Dermis microvascular lymphatic vessel endothelial cell (primary cell): ENCODE results near the gene NUTM2F. TPM values are rescaled to one million over a fixed set of nuclear protein-coding genes. Genes with fewer than 3 reads are reported as not detected.
"Not testable (repeated sequence)": the region's sequence is repeated elsewhere in the genome, so short reads cannot be mapped to it uniquely, and the experiment has no call there.

Experiments used
- DNase-seq, 2 donors: peaks; one replicate each; pipeline versions ENCODE4 v3.0.0 to v3.0.0-alpha.2; 2010; ENCODE audit warnings: low read depth in 2 of 2
- total RNA-seq: library from RNA; depleted of rRNA; stranded (reverse); fragments of >200 nt; gene quantifications from 2 replicates; pipeline ENCODE4 v1.2.1, GENCODE V29; 2014

The NUTM2F gene
- not detected in 2 replicates for total RNA-seq

- DNase-seq = not testable (repeated sequence)
Measured at GRCh38 chr9:94328544-94328943, at the start of gene NUTM2F. NUTM2F (minus strand) TSS chr9:94328644; CDS start chr9:94328623, 21 bp downstream.

GRCh38 chr9:94375197-94375596, 46.8 kb upstream of the NUTM2F start:
- DNase-seq = not testable (repeated sequence)

GRCh38 chr9:94374176-94375056, 46.0 kb upstream of the NUTM2F start:
- DNase-seq = peak; percentile 69 to 89

- not testable (repeated sequence) for DNase-seq
Measured at GRCh38 chr9:94373779-94374175, 45.3 kb upstream of the NUTM2F start.

- not testable (repeated sequence) for DNase-seq
Measured at GRCh38 chr9:94370266-94370665, 41.8 kb upstream of the NUTM2F start.

- DNase-seq = not testable (repeated sequence)
Measured at GRCh38 chr9:94364093-94364614, 35.7 kb upstream of the NUTM2F start.

- DNase-seq = not testable (repeated sequence)
Measured at GRCh38 chr9:94357158-94357557, 28.7 kb upstream of the NUTM2F start.

- DNase-seq = not testable (repeated sequence)
Measured at GRCh38 chr9:94351901-94352723, 23.7 kb upstream of the NUTM2F start.

GRCh38 chr9:94348754-94349153, 20.3 kb upstream of the NUTM2F start:
- not testable (repeated sequence) for DNase-seq

- not testable (repeated sequence) for DNase-seq
Measured at GRCh38 chr9:94347451-94347850, 19.0 kb upstream of the NUTM2F start.

- not testable (repeated sequence) for DNase-seq
Measured at GRCh38 chr9:94341703-94342102, 13.3 kb upstream of the NUTM2F start.

GRCh38 chr9:94340750-94341149, 12.3 kb upstream of the NUTM2F start:
- DNase-seq = not testable (repeated sequence)

- DNase-seq = not testable (repeated sequence)
Measured at GRCh38 chr9:94339657-94340056, 11.2 kb upstream of the NUTM2F start.

GRCh38 chr9:94338723-94339122, 10.3 kb upstream of the NUTM2F start:
- DNase-seq = not testable (repeated sequence)

GRCh38 chr9:94336445-94336844, 8.0 kb upstream of the NUTM2F start:
- not testable (repeated sequence) for DNase-seq

GRCh38 chr9:94325583-94325982, 2.9 kb downstream of the NUTM2F start:
- DNase-seq = not testable (repeated sequence)

GRCh38 chr9:94323153-94323798, 5.2 kb downstream of the NUTM2F start:
- DNase-seq = not testable (repeated sequence)

GRCh38 chr9:94322342-94322940, 6.0 kb downstream of the NUTM2F start:
- not testable (repeated sequence) for DNase-seq

GRCh38 chr9:94317949-94318657, 10.3 kb downstream of the NUTM2F start:
- not testable (repeated sequence) for DNase-seq

GRCh38 chr9:94316236-94316635, 12.2 kb downstream of the NUTM2F start:
- DNase-seq = not testable (repeated sequence)
